Natural killer cell treated with Interleukin-12 subunit alpha and Interleukin-12 subunit beta and Interleukin-15 and Interleukin-18, amount 100 ng/mL, for 72 hours (primary cell): ENCODE results near the gene CSNK2A1. TPM values are rescaled to one million over a fixed set of nuclear protein-coding genes. Genes with fewer than 3 reads are reported as not detected.

Experiments used
- ATAC-seq, 2 donors: fragments of 150-1000 bp; cut with Tn5 transposase in 1 of 2; sonication (Bioruptor Pico), chemical (Tn5 transposase) in 1 of 2; 2 replicates each; pipeline ENCODE4 v1.10.0; 2021
- DNase-seq: peaks from one replicate; pipeline ENCODE4 v3.0.0; 2022; ENCODE audit warnings: low spot score
- H3K27ac Mint-ChIP-seq, 2 donors: 1 replicate in 1 of 2; 2 replicates in 1 of 2; pipeline ENCODE4 v1.8.0; 2022; ENCODE audit warnings: mixed read lengths in 2 of 2, mild to moderate bottlenecking in 1 of 2, moderate library complexity in 1 of 2
- H3K27me3 Mint-ChIP-seq, 2 donors: 1 replicate in 1 of 2; 2 replicates in 1 of 2; pipeline ENCODE4 v1.8.0; 2022; ENCODE audit warnings: mixed read lengths in 2 of 2
- H3K36me3 Mint-ChIP-seq: one replicate; pipeline ENCODE4 v1.8.0; 2022; ENCODE audit warnings: mixed read lengths
- H3K4me1 Mint-ChIP-seq, 2 donors: 1 replicate in 1 of 2; 2 replicates in 1 of 2; pipeline ENCODE4 v1.8.0; 2022; ENCODE audit warnings: low read depth in 2 of 2, mixed read lengths in 2 of 2, mild to moderate bottlenecking in 1 of 2
- H3K4me3 Mint-ChIP-seq: one replicate; pipeline ENCODE4 v1.8.0; 2022; ENCODE audit warnings: mixed read lengths
- H3K9me3 Mint-ChIP-seq: 2 replicates; pipeline ENCODE4 v1.8.0; 2022; ENCODE audit warnings: mixed read lengths
- total RNA-seq, 2 donors: library from RNA; stranded (reverse); gene quantifications; one replicate each; pipeline ENCODE4 v1.2.3, GENCODE V29; 2022

Gene CSNK2A1
- total RNA-seq, 2 donors from 2014 or later, result 134 to 163 TPM

GRCh38 chr20:438571-439469 is 104.8 kb downstream of the CSNK2A1 start:
- H3K36me3 Mint-ChIP-seq, result peaks cover 33% of the 10 kb centered on the region
- peaks cover 65 to 77% of the 10 kb centered on the region in 2 donors for H3K4me1 Mint-ChIP-seq
- DNase-seq (peak; percentile 86), ATAC-seq (peak; percentile 88 to 92)
- peak overlapping the region; percentile 82 for H3K4me3 Mint-ChIP-seq
- no peaks in the 10 kb centered on the region for H3K27me3 Mint-ChIP-seq
- no peaks in the 10 kb centered on the region for H3K9me3 Mint-ChIP-seq
- peak overlapping the region; percentile 95 to 96 for H3K27ac Mint-ChIP-seq

GRCh38 chr20:437787-438486 is 105.7 kb downstream of the CSNK2A1 start:
- Mint-ChIP-seq H3K4me3 (peak overlapping the region; percentile 82), H3K27ac (peak overlapping the region; percentile 95 to 96), H3K9me3 (no peaks in the 10 kb centered on the region), H3K27me3 (no peaks in the 10 kb centered on the region), H3K36me3 (peaks cover 33% of the 10 kb centered on the region), H3K4me1 (peaks cover 74 to 82% of the 10 kb centered on the region in 2 donors)
- peak; percentile 8 to 37 for ATAC-seq
- DNase-seq, result no peak

GRCh38 chr20:436476-436875 is 107.1 kb downstream of the CSNK2A1 start:
- ATAC-seq (no peak), DNase-seq (no peak)
- Mint-ChIP-seq H3K36me3 (peaks cover 23% of the 10 kb centered on the region), H3K4me1 (peaks cover 82 to 84% of the 10 kb centered on the region in 2 donors), H3K27me3 (no peaks in the 10 kb centered on the region), H3K4me3 (peak overlapping the region; percentile 82), H3K9me3 (no peaks in the 10 kb centered on the region), H3K27ac (peak overlapping the region; percentile 95 to 96)

- peaks cover 86 to 91% of the 10 kb centered on the region in 2 donors for H3K4me1 Mint-ChIP-seq
- H3K4me3 Mint-ChIP-seq, result peak overlapping the region; percentile 82
- no peaks in the 10 kb centered on the region for H3K9me3 Mint-ChIP-seq
- ATAC-seq (no peak), DNase-seq (no peak)
- peaks cover 20% of the 10 kb centered on the region for H3K36me3 Mint-ChIP-seq
- no peaks in the 10 kb centered on the region for H3K27me3 Mint-ChIP-seq
- peak overlapping the region; percentile 95 to 96 for H3K27ac Mint-ChIP-seq
These were observed 108.0 kb downstream of the CSNK2A1 start for GRCh38 chr20:435558-435957.

- H3K36me3 Mint-ChIP-seq, result peaks cover 19% of the 10 kb centered on the region
- no peak for DNase-seq
- H3K9me3 Mint-ChIP-seq, result no peaks in the 10 kb centered on the region
- no peaks in the 10 kb centered on the region for H3K27me3 Mint-ChIP-seq
- H3K27ac Mint-ChIP-seq, result peak overlapping the region; percentile 95 to 96
- H3K4me3 Mint-ChIP-seq, result peak overlapping the region; percentile 82
- ATAC-seq, result no peak
- peaks cover 85 to 90% of the 10 kb centered on the region in 2 donors for H3K4me1 Mint-ChIP-seq
These were observed 108.8 kb downstream of the CSNK2A1 start for GRCh38 chr20:434661-435419.

- H3K9me3 Mint-ChIP-seq, result no peaks in the 10 kb centered on the region
- peak overlapping the region; percentile 95 to 96 for H3K27ac Mint-ChIP-seq
- H3K4me1 Mint-ChIP-seq, result peaks cover 82 to 84% of the 10 kb centered on the region in 2 donors
- H3K27me3 Mint-ChIP-seq, result no peaks in the 10 kb centered on the region
- DNase-seq, result no peak
- H3K36me3 Mint-ChIP-seq, result peaks cover 13% of the 10 kb centered on the region
- peak overlapping the region; percentile 82 for H3K4me3 Mint-ChIP-seq
- ATAC-seq, result no peak
These were observed 109.4 kb downstream of the CSNK2A1 start for GRCh38 chr20:434221-434620.

- ATAC-seq (peak; percentile 87), DNase-seq (peak; percentile 86)
- Mint-ChIP-seq H3K27ac (peak overlapping the region; percentile 95 to 96), H3K27me3 (no peaks in the 10 kb centered on the region), H3K4me1 (peaks cover 75 to 76% of the 10 kb centered on the region in 2 donors), H3K4me3 (peak overlapping the region; percentile 82), H3K36me3 (peaks cover 9% of the 10 kb centered on the region), H3K9me3 (no peaks in the 10 kb centered on the region)
These were observed 110.2 kb downstream of the CSNK2A1 start for GRCh38 chr20:433300-433975.

- Mint-ChIP-seq H3K4me3 (peak overlapping the region; percentile 82), H3K4me1 (peaks cover 70 to 72% of the 10 kb centered on the region in 2 donors), H3K36me3 (peaks cover 9% of the 10 kb centered on the region), H3K27me3 (no peaks in the 10 kb centered on the region), H3K9me3 (no peaks in the 10 kb centered on the region), H3K27ac (peak overlapping the region; percentile 95 to 96)
- no peak for ATAC-seq
- no peak for DNase-seq
These were observed 110.8 kb downstream of the CSNK2A1 start for GRCh38 chr20:432677-433299.

GRCh38 chr20:432208-432607 is 111.4 kb downstream of the CSNK2A1 start:
- peak overlapping the region; percentile 95 to 96 for H3K27ac Mint-ChIP-seq
- H3K9me3 Mint-ChIP-seq, result no peaks in the 10 kb centered on the region
- ATAC-seq (no peak), DNase-seq (no peak)
- no peaks in the 10 kb centered on the region for H3K27me3 Mint-ChIP-seq
- H3K4me1 Mint-ChIP-seq, result peaks cover 64 to 67% of the 10 kb centered on the region in 2 donors
- peaks cover 6% of the 10 kb centered on the region for H3K36me3 Mint-ChIP-seq
- H3K4me3 Mint-ChIP-seq, result peak overlapping the region; percentile 82

- Mint-ChIP-seq H3K27me3 (no peaks in the 10 kb centered on the region), H3K9me3 (no peaks in the 10 kb centered on the region), H3K4me1 (peaks cover 58 to 65% of the 10 kb centered on the region in 2 donors), H3K36me3 (peaks cover 8% of the 10 kb centered on the region), H3K27ac (peak overlapping the region; percentile 95 to 96), H3K4me3 (peak overlapping the region; percentile 32)
- no peak for ATAC-seq
- DNase-seq, result no peak
These were observed 112.3 kb downstream of the CSNK2A1 start for GRCh38 chr20:431012-431904.

GRCh38 chr20:430091-430999 is 113.2 kb downstream of the CSNK2A1 start:
- no peak for DNase-seq
- no peak overlapping the region for H3K4me3 Mint-ChIP-seq
- peaks cover 51 to 59% of the 10 kb centered on the region in 2 donors for H3K4me1 Mint-ChIP-seq
- H3K27me3 Mint-ChIP-seq, result no peaks in the 10 kb centered on the region
- ATAC-seq, result no peak
- H3K27ac Mint-ChIP-seq, result peak overlapping the region; percentile 59 to 96
- H3K9me3 Mint-ChIP-seq, result no peaks in the 10 kb centered on the region
- H3K36me3 Mint-ChIP-seq, result peaks cover 9% of the 10 kb centered on the region
